H1 (cell line): Measurements from ENCODE around the gene TSHR. TPM values are rescaled to one million over a fixed set of nuclear protein-coding genes. Genes with fewer than 3 reads are reported as not detected.

Source experiments
- CTCF ChIA-PET: fragments of 300-600 bp; sonication (Branson Sonifier 250); formaldehyde crosslinking; loops from one replicate; lab custom pipeline; 2021; ENCODE audit not compliant: partially characterized antibody; lab: Charles Lee
- POLR2A ChIA-PET: fragments of 300-600 bp; sonication (Branson Sonifier 250); formaldehyde crosslinking; loops from one replicate; lab custom pipeline; 2021; ENCODE audit warnings: inconsistent platforms; ENCODE audit not compliant: partially characterized antibody; lab: Charles Lee
- DNase-seq, 2 experiments: peaks; one replicate each; pipeline versions ENCODE4 v3.0.0 to v3.0.0-alpha.2; 2010 to 2022; ENCODE audit warnings: low spot score in 2 of 2, low read depth in 1 of 2, mixed read lengths in 1 of 2
- FAIRE-seq: peaks from 2 replicates; lab custom pipeline; 2011; peaks lifted over from hg19 to GRCh38; lab: Jason Lieb, UNC
- H2AFZ ChIP-seq: 2 replicates; pipeline ENCODE4 v1.8.1; 2012; ENCODE audit warnings: low read length, inconsistent platforms
- H2AK5ac ChIP-seq: 2 replicates; pipeline ENCODE4 v1.6.1; 2013; ENCODE audit warnings: low read depth, low read length
- H2BK120ac ChIP-seq: replicated peaks from 2 replicates; pipeline ENCODE3; 2013; ENCODE audit warnings: low read depth, low read length, inconsistent platforms
- H2BK12ac ChIP-seq: 2 replicates; pipeline ENCODE4 v1.6.1; 2013; ENCODE audit warnings: low read depth, low read length
- H2BK15ac ChIP-seq: 2 replicates; pipeline ENCODE4 v1.6.1; 2013; ENCODE audit warnings: low read length
- H2BK20ac ChIP-seq: 2 replicates; pipeline ENCODE4 v1.6.1; 2013; ENCODE audit warnings: low read length
- H2BK5ac ChIP-seq: 2 replicates; pipeline ENCODE4 v1.6.1; 2013; ENCODE audit warnings: low read depth, low read length
- H3K14ac ChIP-seq: 2 replicates; pipeline ENCODE4 v1.6.1; 2013; ENCODE audit warnings: inconsistent platforms; ENCODE audit not compliant: insufficient read length
- H3K18ac ChIP-seq: 2 replicates; pipeline ENCODE4 v1.6.1; 2013; ENCODE audit warnings: low read length; ENCODE audit errors: extremely low read depth
- H3K23ac ChIP-seq: 2 replicates; pipeline ENCODE4 v1.6.1; 2013; ENCODE audit warnings: inconsistent platforms; ENCODE audit not compliant: insufficient read length
- H3K23me2 ChIP-seq: 2 replicates; pipeline ENCODE4 v1.6.1; 2013; ENCODE audit warnings: low read depth, low read length
- H3K27ac ChIP-seq: 2 replicates; pipeline ENCODE4 v1.6.1; 2011; ENCODE audit warnings: low read depth, low read length, inconsistent platforms
- H3K27me3 ChIP-seq, 4 experiments: replicated peaks in 1 of 4; 1 replicate in 1 of 4; 2 replicates in 3 of 4; pipeline versions ENCODE4 v1.6.1 to v1.8.1; 2011 to 2013; ENCODE audit warnings: low read length in 3 of 4, mild to moderate bottlenecking in 3 of 4, inconsistent platforms in 2 of 4, mixed read lengths in 2 of 4, moderate library complexity in 1 of 4; ENCODE audit not compliant: control insufficient read depth in 3 of 4, insufficient read depth in 3 of 4; ENCODE audit errors: extremely low read depth in 1 of 4
- H3K36me3 ChIP-seq, 4 experiments: 2 replicates each; pipeline versions ENCODE4 v1.6.1 to v1.8.1; 2011 to 2013; ENCODE audit warnings: mild to moderate bottlenecking in 4 of 4, low read length in 3 of 4, moderate library complexity in 2 of 4, control low read depth in 1 of 4, inconsistent platforms in 1 of 4; ENCODE audit not compliant: insufficient read depth in 4 of 4, control insufficient read depth in 2 of 4
- H3K4ac ChIP-seq: replicated peaks from 2 replicates; pipeline ENCODE3; 2013; ENCODE audit warnings: low read length, low read depth, mixed read lengths, inconsistent platforms; ENCODE audit not compliant: insufficient read length
- H3K4me1 ChIP-seq, 4 experiments: replicated peaks in 1 of 4; 1 replicate in 1 of 4; 2 replicates in 3 of 4; pipeline versions ENCODE4 v1.6.1 to v1.8.1; 2011 to 2013; ENCODE audit warnings: low read length in 3 of 4, inconsistent platforms in 2 of 4, mixed read lengths in 1 of 4; ENCODE audit not compliant: insufficient read depth in 4 of 4, control insufficient read depth in 3 of 4
- H3K4me2 ChIP-seq, 2 experiments: 2 replicates each; pipeline versions ENCODE4 v1.6.1 to v1.8.1; 2011 to 2013; ENCODE audit warnings: low read depth in 2 of 2, low read length in 2 of 2, control low read depth in 1 of 2, inconsistent platforms in 1 of 2, mild to moderate bottlenecking in 1 of 2; ENCODE audit not compliant: insufficient read depth in 1 of 2
- H3K4me3 ChIP-seq, 4 experiments: fragments of 200-600, 300-600 bp in 1 of 4; sonication (generic), shearing (Covaris generic), sonication (Bioruptor Twin) in 1 of 4; 2 replicates each; pipeline versions ENCODE4 v1.5.1 to v1.8.1; 2011 to 2016; ENCODE audit warnings: low read length in 4 of 4, low read depth in 3 of 4, control low read depth in 2 of 4, inconsistent platforms in 2 of 4, mild to moderate bottlenecking in 2 of 4, mixed read lengths in 1 of 4, moderate library complexity in 1 of 4; ENCODE audit not compliant: insufficient read depth in 2 of 4; ENCODE audit errors: extremely low read depth in 1 of 4
- H3K56ac ChIP-seq: replicated peaks from 2 replicates; pipeline ENCODE3; 2013; ENCODE audit warnings: low read depth, mild to moderate bottlenecking, mixed read lengths, low read length, inconsistent platforms; ENCODE audit not compliant: insufficient read length
- H3K79me1 ChIP-seq: 2 replicates; pipeline ENCODE4 v1.6.1; 2013; ENCODE audit warnings: low read depth, low read length, control low read depth
- H3K79me2 ChIP-seq, 2 experiments: 2 replicates each; pipeline versions ENCODE4 v1.6.1 to v1.8.1; 2012 to 2013; ENCODE audit warnings: low read length in 2 of 2, mild to moderate bottlenecking in 2 of 2, inconsistent platforms in 1 of 2; ENCODE audit not compliant: insufficient read depth in 2 of 2, control insufficient read depth in 1 of 2
- H3K9ac ChIP-seq, 4 experiments: replicated peaks in 1 of 4; 1 replicate in 1 of 4; 2 replicates in 3 of 4; pipeline versions ENCODE4 v1.6.1 to v1.8.1; 2011 to 2013; ENCODE audit warnings: low read depth in 3 of 4, low read length in 3 of 4, control low read depth in 2 of 4, mild to moderate bottlenecking in 2 of 4, moderate library complexity in 2 of 4, inconsistent platforms in 1 of 4; ENCODE audit errors: extremely low read depth in 1 of 4
- H3K9me3 ChIP-seq, 2 experiments: 2 replicates each; pipeline versions ENCODE4 v1.6.1 to v1.8.1; 2012 to 2013; ENCODE audit warnings: mild to moderate bottlenecking in 2 of 2, moderate library complexity in 2 of 2, control low read depth in 1 of 2, inconsistent platforms in 1 of 2, low read depth in 1 of 2, low read length in 1 of 2, mixed read lengths in 1 of 2; ENCODE audit not compliant: insufficient read depth in 2 of 2
- H4K20me1 ChIP-seq, 2 experiments: replicated peaks in 1 of 2; 2 replicates each; pipeline versions ENCODE3 to v1.8.1; 2011 to 2013; ENCODE audit warnings: inconsistent platforms in 2 of 2, low read length in 2 of 2, mild to moderate bottlenecking in 1 of 2; ENCODE audit not compliant: insufficient read depth in 2 of 2, control insufficient read depth in 1 of 2
- H4K5ac ChIP-seq: 2 replicates; pipeline ENCODE4 v1.6.1; 2013; ENCODE audit warnings: low read length, low read depth, mixed read lengths, inconsistent platforms; ENCODE audit not compliant: insufficient read length
- H4K8ac ChIP-seq: 2 replicates; pipeline ENCODE4 v1.8.0; 2013; ENCODE audit warnings: mild to moderate bottlenecking, moderate library complexity, low read length, inconsistent platforms; ENCODE audit not compliant: insufficient read depth; ENCODE audit errors: extremely low read depth
- H4K91ac ChIP-seq: replicated peaks from 2 replicates; pipeline ENCODE3; 2013; ENCODE audit warnings: low read length, mixed read lengths, inconsistent platforms; ENCODE audit not compliant: insufficient read length
- BACH1 ChIP-seq: IDR thresholded peaks from 2 replicates; pipeline ENCODE4 v1.6.1; 2012; ENCODE audit warnings: low read length, improper control_type of control experiment
- POLR2AphosphoS5 ChIP-seq: IDR thresholded peaks from 2 replicates; pipeline ENCODE4 v1.6.1; 2011; ENCODE audit warnings: low read depth, low read length
- RBBP5 ChIP-seq: IDR thresholded peaks from 2 replicates; pipeline ENCODE4 v1.7.1; 2012; ENCODE audit warnings: low read depth, mild to moderate bottlenecking, inconsistent platforms, low read length, moderate library complexity, borderline replicate concordance
- SUZ12 ChIP-seq: fragments of 200-600 bp; sonication (generic); IDR thresholded peaks from 2 replicates; pipeline ENCODE4 v1.6.1; 2012; ENCODE audit warnings: mild to moderate bottlenecking, inconsistent platforms, low read length, moderate library complexity, mixed read lengths
- WGBS, 2 experiments: shearing (Covaris generic) in 1 of 2; methylation state at CpG; one replicate each; pipeline versions ENCODE4 v1.1.6 to v1.1.7; 2013 to 2015; ENCODE audit warnings: low lambda C conversion rate in 2 of 2, mixed read lengths in 2 of 2, inconsistent platforms in 1 of 2, low coverage in 1 of 2, missing lambda C conversion rate in 1 of 2; ENCODE audit not compliant: insufficient replicate concordance in 2 of 2, insufficient coverage in 1 of 2, insufficient read length in 1 of 2; ENCODE audit errors: extremely low coverage in 1 of 2, missing lambda C conversion rate in 1 of 2; 5-methylcytosine and 5-hydroxymethylcytosine counted together
- polyA plus RNA-seq, 7 experiments: library from polyadenylated mRNA; depleted of rRNA in 3 of 7; stranded (reverse) in 5 of 7; unstranded in 2 of 7; fragments of >200 nt in 5 of 7; fragments of 200-250 nt in 2 of 7; gene quantifications; 1 replicate in 5 of 7; 2 replicates in 1 of 7; 4 replicates in 1 of 7; pipeline versions ENCODE4 v1.2.1 to v1.2.3, GENCODE V29; 2011 to 2013; ENCODE audit warnings: missing spikeins in 2 of 7, mixed read lengths in 2 of 7
- total RNA-seq: library from RNA; stranded (reverse); fragmentation: NEBNext Ultra II Directional; extraction: Animal tissue kit (Norgen Biotek cat#: 25700); gene quantifications from 2 replicates; pipeline ENCODE4 v1.2.1, GENCODE V29; 2021

TSHR gene
- total and polyA plus RNA-seq, 2 of the 8 experiments (the other 6 are each of a cell fraction or from before 2014, with no cell fraction given): 0.27 TPM; not detected in 1

DNA sequence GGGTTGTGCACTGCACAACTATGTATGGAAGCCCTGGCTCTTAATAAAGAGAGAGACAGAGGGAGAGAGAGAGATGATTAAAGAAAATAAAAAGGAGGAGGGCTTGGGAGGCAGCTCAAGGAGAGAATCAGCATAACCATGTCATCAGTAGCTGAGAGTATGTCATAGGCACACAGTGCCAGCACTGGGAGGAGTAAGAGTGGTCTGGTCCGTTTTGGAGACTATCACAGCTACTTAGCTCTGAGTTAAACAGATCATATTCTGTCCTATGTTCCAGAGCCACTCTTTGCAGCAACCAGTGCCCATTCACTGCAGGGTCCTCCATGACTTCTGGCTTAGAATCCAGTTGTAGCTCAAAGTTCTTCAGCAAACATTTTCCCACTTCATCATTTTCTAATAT lies 206.3 kb downstream of the TSHR start:
- H3K9ac ChIP-seq: no peak overlapping the region
- H3K23me2 ChIP-seq: no peaks in the 10 kb centered on the region
- peaks cover 0 to 2% (median 0%) of the 10 kb centered on the region in 4 experiments; a peak in 1 of 7 replicates for H3K4me1 ChIP-seq
- H2BK120ac ChIP-seq: no peak overlapping the region
- H2AK5ac ChIP-seq: no peak overlapping the region
- H3K23ac ChIP-seq: no peak overlapping the region
- POLR2A ChIA-PET: interaction anchor here (1.1 to 2.9 kb wide), 2 partner anchors 57 to 59 kb away, joined by 4 to 8 read pairs; partner anchors contain the start of gene GTF2A1
- no peak overlapping the region for H3K18ac ChIP-seq
- H3K4ac ChIP-seq: no peak overlapping the region
- H2BK12ac ChIP-seq: no peak overlapping the region
- CTCF ChIA-PET: interaction anchor here (0.7 to 9.0 kb wide), 13 partner anchors 10 to 291 kb away, joined by 3 to 65 read pairs (median 5); partner anchors contain the start of gene TSHR
- FAIRE-seq: no peak
- no peak overlapping the region for H3K56ac ChIP-seq
- H3K79me1 ChIP-seq: no peaks in the 10 kb centered on the region
- H3K4me2 ChIP-seq: no peak overlapping the region
- H3K27me3 ChIP-seq: no peaks in the 10 kb centered on the region
- H3K36me3 ChIP-seq: no peaks in the 10 kb centered on the region
- no peak overlapping the region for H2BK15ac ChIP-seq
- H4K20me1 ChIP-seq: no peaks in the 10 kb centered on the region
- H3K79me2 ChIP-seq: no peaks in the 10 kb centered on the region
- no peak overlapping the region for H3K14ac ChIP-seq
- H2BK20ac ChIP-seq: no peak overlapping the region
- H4K91ac ChIP-seq: no peak overlapping the region
- no peak overlapping the region for H4K5ac ChIP-seq
- no peak overlapping the region for H3K4me3 ChIP-seq
- 74% methylated on average over 1 of the region's 1 CpG; no CpG with 5 or more reads in 1 of the 2 experiments for WGBS, 2 experiments
- H3K27ac ChIP-seq: no peak overlapping the region
- H2BK5ac ChIP-seq: no peak overlapping the region
- DNase-seq: no peak
- H3K9me3 ChIP-seq: no peaks in the 10 kb centered on the region
- H4K8ac ChIP-seq: no peak overlapping the region
- H2AFZ ChIP-seq: no peak overlapping the region
- no peak for TF ChIP-seq SUZ12
- no peak for TF ChIP-seq POLR2AphosphoS5
- no peak for TF ChIP-seq BACH1
- no peak for TF ChIP-seq RBBP5
